22Rv1 (cell line): ENCODE data around the gene ST8SIA1.

Experiments
- ZFX ChIP-seq: fragments of 450-650 bp; IDR thresholded peaks from 2 replicates; pipeline ENCODE4 v1.6.1; 2017; ENCODE audit warnings: antibody characterized with exemption, borderline replicate concordance
- TF ChIP-seq, protein P1 (sequence below): fragments of 450-650 bp; IDR thresholded peaks from 2 replicates; pipeline ENCODE4 v1.5.1; 2017; ENCODE audit warnings: mild to moderate bottlenecking

DNA sequence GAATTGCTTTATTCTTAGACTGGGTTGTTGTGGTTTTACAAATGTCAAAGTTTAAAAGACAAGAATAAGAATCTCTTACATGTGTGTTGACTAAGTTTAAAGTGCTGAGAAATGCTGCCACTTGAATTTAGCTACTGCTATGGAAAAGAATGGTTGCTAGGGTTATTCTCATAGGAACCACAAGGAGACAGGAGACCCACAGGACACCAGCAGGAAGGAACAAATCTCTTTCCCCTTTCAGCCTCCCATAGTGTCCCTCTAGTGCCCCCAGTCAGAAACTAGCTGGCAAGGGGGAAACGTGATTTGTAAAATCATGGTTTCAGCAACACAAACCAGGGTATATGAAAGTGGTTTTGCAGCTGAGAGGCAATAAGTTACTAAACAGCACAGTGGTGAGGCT, 102.7 kb downstream of the ST8SIA1 start:
- TF ChIP-seq, protein P1, sequence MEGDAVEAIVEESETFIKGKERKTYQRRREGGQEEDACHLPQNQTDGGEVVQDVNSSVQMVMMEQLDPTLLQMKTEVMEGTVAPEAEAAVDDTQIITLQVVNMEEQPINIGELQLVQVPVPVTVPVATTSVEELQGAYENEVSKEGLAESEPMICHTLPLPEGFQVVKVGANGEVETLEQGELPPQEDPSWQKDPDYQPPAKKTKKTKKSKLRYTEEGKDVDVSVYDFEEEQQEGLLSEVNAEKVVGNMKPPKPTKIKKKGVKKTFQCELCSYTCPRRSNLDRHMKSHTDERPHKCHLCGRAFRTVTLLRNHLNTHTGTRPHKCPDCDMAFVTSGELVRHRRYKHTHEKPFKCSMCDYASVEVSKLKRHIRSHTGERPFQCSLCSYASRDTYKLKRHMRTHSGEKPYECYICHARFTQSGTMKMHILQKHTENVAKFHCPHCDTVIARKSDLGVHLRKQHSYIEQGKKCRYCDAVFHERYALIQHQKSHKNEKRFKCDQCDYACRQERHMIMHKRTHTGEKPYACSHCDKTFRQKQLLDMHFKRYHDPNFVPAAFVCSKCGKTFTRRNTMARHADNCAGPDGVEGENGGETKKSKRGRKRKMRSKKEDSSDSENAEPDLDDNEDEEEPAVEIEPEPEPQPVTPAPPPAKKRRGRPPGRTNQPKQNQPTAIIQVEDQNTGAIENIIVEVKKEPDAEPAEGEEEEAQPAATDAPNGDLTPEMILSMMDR, result 0 out of 2 replicates have a peak, but pooled peaks have one; percentile 5
- TF ChIP-seq ZFX, result no peak
